ENCODE results near the gene TRIP6. TPM values are rescaled to one million over a fixed set of nuclear protein-coding genes. Genes with fewer than 3 reads are reported as not detected.

The TRIP6 gene
- total RNA-seq, 4 donors from 2014 or later = 66.3 to 113 (median 80.7) TPM

- Histone ChIP-seq H3K4me1 (peaks cover 39% of the 10 kb centered on the region), H3K4me3 (no peak overlapping the region), H3K36me3 (peaks cover 73% of the 10 kb centered on the region), H3K27me3 (no peaks in the 10 kb centered on the region), H3K9me3 (no peaks in the 10 kb centered on the region), H3K27ac (no peak overlapping the region)
- 91% methylated on average over 26 of the region's 27 CpGs for WGBS
- no peak for TF ChIP-seq EP300 (IDR thresholded peaks at IDR 0.05)
- TF ChIP-seq POLR2A (IDR thresholded peaks at IDR 0.05) = no peak
- no peak for TF ChIP-seq POLR2AphosphoS5 (IDR thresholded peaks at IDR 0.05)
- no peak for TF ChIP-seq CTCF (IDR thresholded peaks at IDR 0.05)
- DNase-seq (ENCODE audit: low spot score in 2 of 2) = no peak
Measured at GRCh38 chr7:100886142-100886935, 19.2 kb downstream of the TRIP6 start.

DNA sequence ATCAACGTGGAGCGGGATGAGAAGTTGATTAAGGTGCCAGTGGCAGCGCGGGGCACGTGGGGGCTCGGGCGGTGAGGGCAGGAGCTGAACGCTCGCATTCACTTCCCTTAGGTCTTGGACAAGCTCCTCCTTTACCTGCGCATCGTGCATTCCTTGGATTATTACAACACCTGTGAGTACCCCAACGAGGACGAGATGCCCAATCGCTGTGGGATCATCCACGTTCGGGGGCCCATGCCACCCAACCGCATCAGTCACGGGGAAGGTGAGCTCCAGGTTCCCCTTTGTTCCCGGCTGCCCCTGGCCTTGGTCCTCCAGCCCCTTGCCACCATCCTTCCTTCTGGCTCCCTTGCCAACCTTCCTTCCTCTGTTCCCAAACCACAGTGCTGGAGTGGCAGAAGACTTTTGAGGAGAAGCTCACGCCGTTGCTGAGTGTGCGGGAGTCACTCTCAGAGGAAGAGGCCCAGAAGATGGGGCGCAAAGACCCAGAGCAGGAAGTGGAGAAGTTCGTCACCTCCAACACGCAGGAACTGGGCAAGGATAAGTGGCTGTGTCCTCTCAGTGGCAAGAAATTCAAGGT lies 19.8 kb downstream of the TRIP6 start:
- no peak overlapping the region for H3K27ac ChIP-seq
- peaks cover 40% of the 10 kb centered on the region for H3K4me1 ChIP-seq
- 86% methylated on average over 25 of the region's 25 CpGs for WGBS
- TF ChIP-seq POLR2A (IDR thresholded peaks at IDR 0.05) = no peak
- TF ChIP-seq EP300 (IDR thresholded peaks at IDR 0.05) = no peak
- no peak for TF ChIP-seq CTCF (IDR thresholded peaks at IDR 0.05)
- no peak for TF ChIP-seq POLR2AphosphoS5 (IDR thresholded peaks at IDR 0.05)
- no peaks in the 10 kb centered on the region for H3K27me3 ChIP-seq
- DNase-seq (ENCODE audit: low spot score in 2 of 2) = no peak
- H3K36me3 ChIP-seq = peaks cover 66% of the 10 kb centered on the region
- H3K4me3 ChIP-seq = no peak overlapping the region
- no peaks in the 10 kb centered on the region for H3K9me3 ChIP-seq

DNA sequence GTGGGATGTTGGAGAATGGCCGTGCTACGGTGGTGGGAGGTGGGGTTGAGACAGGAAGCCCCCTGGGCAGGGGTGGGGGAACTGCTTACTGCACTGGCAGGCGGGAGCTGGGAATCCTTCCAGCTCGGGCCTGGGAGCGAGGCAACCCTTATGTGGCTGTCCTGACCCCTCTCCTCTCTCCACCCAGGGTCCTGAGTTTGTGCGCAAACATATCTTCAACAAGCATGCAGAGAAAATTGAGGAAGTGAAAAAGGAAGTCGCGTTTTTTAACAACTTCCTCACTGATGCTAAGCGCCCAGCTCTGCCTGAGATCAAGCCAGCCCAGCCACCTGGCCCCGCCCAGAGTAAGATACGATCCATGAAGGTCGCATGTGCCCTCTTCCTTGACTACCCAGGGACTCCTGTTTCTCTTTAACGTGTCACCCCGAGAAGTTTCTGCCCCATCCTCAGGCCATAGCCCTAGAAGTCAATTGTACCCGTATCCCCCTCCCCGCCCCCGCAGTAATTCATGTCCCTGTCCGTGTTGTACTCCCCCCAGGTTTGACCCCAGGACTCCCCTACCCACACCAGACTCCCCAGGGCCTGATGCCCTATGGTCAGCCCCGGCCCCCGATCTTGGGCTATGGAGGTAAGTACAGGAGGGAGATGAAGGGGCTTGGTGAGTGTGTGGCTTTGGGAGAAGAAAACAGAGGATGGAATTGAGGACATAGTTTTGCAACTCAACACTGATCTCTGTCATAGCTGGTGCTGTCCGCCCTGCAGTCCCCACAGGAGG lies 20.5 kb downstream of the TRIP6 start:
- Histone ChIP-seq H3K36me3 (peaks cover 59% of the 10 kb centered on the region), H3K9me3 (no peaks in the 10 kb centered on the region), H3K27ac (no peak overlapping the region), H3K4me1 (peaks cover 40% of the 10 kb centered on the region), H3K4me3 (peak overlapping the region; percentile 67), H3K27me3 (no peaks in the 10 kb centered on the region)
- no peak for TF ChIP-seq POLR2AphosphoS5 (IDR thresholded peaks at IDR 0.05)
- no peak for TF ChIP-seq EP300 (IDR thresholded peaks at IDR 0.05)
- TF ChIP-seq CTCF (IDR thresholded peaks at IDR 0.05) = no peak
- no peak for TF ChIP-seq POLR2A (IDR thresholded peaks at IDR 0.05)
- DNase-seq (ENCODE audit: low spot score in 2 of 2) = peak in 1 of 2 donors; percentile 72
- WGBS = 64% methylated on average over 21 of the region's 21 CpGs

GRCh38 chr7:100888291-100888987 lies 21.3 kb downstream of the TRIP6 start:
- DNase-seq (ENCODE audit: low spot score in 2 of 2) = no peak

More at GRCh38 chr7:100888291-100888987, 21.3 kb downstream of the TRIP6 start:
- H3K9me3 ChIP-seq = no peaks in the 10 kb centered on the region
- WGBS = 77% methylated on average over 18 of the region's 18 CpGs
- TF ChIP-seq CTCF (IDR thresholded peaks at IDR 0.05) = no peak
- H3K4me1 ChIP-seq = peaks cover 40% of the 10 kb centered on the region
- H3K4me3 ChIP-seq = peak overlapping the region; percentile 67
- peaks cover 52% of the 10 kb centered on the region for H3K36me3 ChIP-seq
- H3K27me3 ChIP-seq = no peaks in the 10 kb centered on the region
- no peak overlapping the region for H3K27ac ChIP-seq
